Measurements from ENCODE around the gene KIR3DL3.
A peak's percentile ranks its signal among the peaks of the same experiment; 100 is the strongest.
"Not testable (repeated sequence)": the region's sequence is repeated elsewhere in the genome, so short reads cannot be mapped to it uniquely, and the experiment has no call there.

KIR3DL3 gene

GRCh38 chr19:54724142-54724541 is at the start of gene KIR3DL3:
Gene KIR3DL3, plus strand, starts transcription at chr19:54724442. Its CDS starts 55 bp downstream, at chr19:54724497.
- DNase-seq (ENCODE audit: extremely low read depth, low read depth): no peak
- TF ChIP-seq, protein P1, sequence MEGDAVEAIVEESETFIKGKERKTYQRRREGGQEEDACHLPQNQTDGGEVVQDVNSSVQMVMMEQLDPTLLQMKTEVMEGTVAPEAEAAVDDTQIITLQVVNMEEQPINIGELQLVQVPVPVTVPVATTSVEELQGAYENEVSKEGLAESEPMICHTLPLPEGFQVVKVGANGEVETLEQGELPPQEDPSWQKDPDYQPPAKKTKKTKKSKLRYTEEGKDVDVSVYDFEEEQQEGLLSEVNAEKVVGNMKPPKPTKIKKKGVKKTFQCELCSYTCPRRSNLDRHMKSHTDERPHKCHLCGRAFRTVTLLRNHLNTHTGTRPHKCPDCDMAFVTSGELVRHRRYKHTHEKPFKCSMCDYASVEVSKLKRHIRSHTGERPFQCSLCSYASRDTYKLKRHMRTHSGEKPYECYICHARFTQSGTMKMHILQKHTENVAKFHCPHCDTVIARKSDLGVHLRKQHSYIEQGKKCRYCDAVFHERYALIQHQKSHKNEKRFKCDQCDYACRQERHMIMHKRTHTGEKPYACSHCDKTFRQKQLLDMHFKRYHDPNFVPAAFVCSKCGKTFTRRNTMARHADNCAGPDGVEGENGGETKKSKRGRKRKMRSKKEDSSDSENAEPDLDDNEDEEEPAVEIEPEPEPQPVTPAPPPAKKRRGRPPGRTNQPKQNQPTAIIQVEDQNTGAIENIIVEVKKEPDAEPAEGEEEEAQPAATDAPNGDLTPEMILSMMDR (IDR thresholded peaks at IDR 0.05; ENCODE audit: low read depth, low read length): no peak

DNA sequence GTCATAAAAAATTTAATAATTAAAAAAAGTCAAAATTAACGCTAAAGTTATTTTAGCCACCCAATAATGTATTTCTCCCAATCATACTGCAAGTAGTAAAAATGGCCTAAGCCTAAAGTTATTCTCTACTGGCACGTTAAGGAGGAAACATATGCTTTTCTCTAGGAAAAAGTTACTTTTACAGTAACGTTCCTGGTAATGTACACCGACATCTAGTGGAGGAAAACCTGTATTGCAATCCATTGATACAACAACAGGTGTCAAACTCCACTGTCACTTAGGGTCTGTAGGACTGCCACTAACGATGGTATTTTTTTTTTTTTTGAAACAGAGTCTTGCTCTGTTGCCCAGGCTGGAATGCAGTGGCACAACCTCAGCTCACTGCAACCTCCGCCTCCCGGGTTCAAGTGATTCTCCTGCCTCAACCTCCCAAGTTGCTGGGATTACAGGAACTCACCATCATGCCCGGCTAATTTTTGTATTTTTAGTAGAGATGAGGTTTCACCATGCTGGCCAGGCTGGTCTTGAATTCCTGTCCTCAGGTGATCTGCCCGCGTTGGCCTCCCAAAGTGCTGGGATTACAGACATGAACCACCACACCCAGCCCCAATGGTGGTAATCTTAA is 47.9 kb upstream of the KIR3DL3 start:
- TF ChIP-seq, protein P1 (IDR thresholded peaks at IDR 0.05; ENCODE audit: low read depth, low read length): peak; percentile 81
- DNase-seq (ENCODE audit: extremely low read depth, low read depth): not testable (repeated sequence)

DNA sequence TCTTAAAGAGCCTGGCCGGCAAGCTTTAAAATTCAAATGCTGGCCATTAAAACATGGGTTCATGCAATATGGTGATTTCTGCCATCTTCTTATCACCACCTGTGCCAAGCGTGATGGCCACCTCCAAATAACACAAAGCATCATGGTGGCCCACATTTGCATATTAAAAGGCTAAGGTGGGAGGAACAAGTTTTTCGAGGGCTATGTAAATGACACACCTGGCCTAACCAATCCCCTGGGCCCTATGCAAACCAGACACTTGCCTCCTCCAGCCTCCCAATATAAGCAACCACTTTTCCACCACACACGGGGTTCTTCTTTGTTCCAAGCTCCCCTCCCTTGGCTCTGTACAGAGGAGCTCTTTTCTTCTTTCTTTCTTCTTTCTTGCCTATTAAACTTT is 47.0 kb upstream of the KIR3DL3 start:
- DNase-seq (ENCODE audit: extremely low read depth, low read depth): no peak
- TF ChIP-seq, protein P1 (IDR thresholded peaks at IDR 0.05; ENCODE audit: low read depth, low read length): no peak

- not testable (repeated sequence) for DNase-seq (ENCODE audit: extremely low read depth, low read depth)
Observed at GRCh38 chr19:54681596-54681995, 42.6 kb upstream of the KIR3DL3 start.

GRCh38 chr19:54682306-54682856 is 41.9 kb upstream of the KIR3DL3 start:
- TF ChIP-seq, protein P1 (IDR thresholded peaks at IDR 0.05; ENCODE audit: low read depth, low read length): no peak
- no peak for DNase-seq (ENCODE audit: extremely low read depth, low read depth)

DNA sequence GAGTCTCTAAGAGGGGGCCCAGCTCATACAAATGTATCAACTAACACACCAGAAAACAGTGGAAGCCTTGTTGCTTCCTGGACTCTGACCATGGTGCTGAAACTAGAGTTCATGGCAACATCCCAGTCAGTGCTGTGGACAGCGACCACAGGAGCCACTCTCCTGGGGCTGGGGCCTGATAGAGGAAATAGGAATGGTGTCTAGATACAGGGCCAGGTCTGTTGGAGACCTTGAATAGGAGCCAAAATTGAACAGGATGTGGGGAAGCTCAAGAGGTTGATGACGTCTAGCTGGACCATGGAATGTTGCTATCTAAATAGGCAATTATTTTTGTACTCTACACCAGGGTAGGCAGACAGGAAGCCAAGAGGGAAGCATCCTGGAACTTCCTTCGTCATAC is 39.7 kb upstream of the KIR3DL3 start:
- TF ChIP-seq, protein P1 (IDR thresholded peaks at IDR 0.05; ENCODE audit: low read depth, low read length): no peak
- no peak for DNase-seq (ENCODE audit: extremely low read depth, low read depth)

DNA sequence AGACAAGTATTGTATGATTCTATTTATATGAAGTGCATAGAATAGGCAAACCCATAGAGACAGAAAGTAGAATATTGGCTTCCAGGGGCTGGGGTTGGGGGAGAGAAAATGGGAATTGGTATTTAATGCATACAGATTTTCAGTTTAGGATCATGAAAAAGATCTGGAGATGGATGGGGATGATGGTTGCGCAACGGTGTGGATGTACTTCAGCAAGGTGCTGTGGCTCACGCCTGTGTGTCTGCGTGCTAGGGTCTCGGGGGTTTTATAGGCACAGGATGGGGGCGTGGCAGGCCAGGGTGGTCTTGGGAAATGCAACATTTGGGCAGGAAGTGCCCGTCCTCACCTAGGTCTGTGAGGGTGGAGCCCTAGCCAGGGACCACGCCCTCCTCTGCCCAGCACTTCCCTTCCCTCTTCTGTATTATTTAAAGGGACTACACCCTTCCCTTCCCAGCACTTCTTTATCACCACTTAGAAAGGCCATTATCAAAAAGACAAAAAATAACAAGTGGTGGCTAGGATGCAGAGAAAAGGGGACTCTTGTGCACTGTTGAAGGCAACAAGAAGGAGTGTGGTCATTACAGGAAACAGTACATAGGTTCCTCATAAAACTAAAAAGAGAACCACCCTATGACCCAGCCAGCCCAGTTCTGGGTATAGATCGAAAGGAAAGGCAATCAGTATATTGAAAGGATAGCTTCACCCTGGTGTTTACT is 32.5 kb upstream of the KIR3DL3 start:
- DNase-seq (ENCODE audit: extremely low read depth, low read depth): no peak
- TF ChIP-seq, protein P1 (IDR thresholded peaks at IDR 0.05; ENCODE audit: low read depth, low read length): no peak
